ENCODE data around the gene ALDH1A1.

Gene ALDH1A1

GRCh38 chr9:72911247-72911775 is 41.5 kb downstream of the ALDH1A1 start:
- DNase-seq, result no peak
- Mint-ChIP-seq H3K9me3 (no peaks in the 10 kb centered on the region), H3K4me1 (no peaks in the 10 kb centered on the region), H3K27ac (no peak overlapping the region), H3K36me3 (ENCODE audit: low read depth) (no peaks in the 10 kb centered on the region), H3K27me3 (ENCODE audit: low read depth, poor library complexity) (no peaks in the 10 kb centered on the region), H3K4me3 (no peak overlapping the region)
- TF ChIP-seq CTCF (IDR thresholded peaks at IDR 0.05), result no peak

DNA sequence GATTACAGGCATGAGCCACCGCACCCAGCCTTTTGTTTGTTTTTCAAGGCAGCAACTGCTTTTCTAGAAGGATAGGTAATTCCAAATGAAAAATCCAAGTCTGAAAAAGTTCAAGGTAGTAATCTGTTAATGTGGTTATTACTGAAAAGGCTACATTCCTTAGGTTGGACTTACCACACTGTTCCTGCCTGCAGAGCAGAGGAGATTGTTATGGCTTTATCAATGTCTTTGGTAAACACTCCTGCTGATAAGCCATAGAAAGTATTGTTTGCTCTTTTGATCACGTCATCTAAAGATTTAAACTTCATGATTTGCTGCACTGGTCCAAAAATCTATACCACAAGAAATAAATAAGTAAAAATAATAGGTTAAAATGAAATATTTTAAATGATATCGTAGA is 43.4 kb downstream of the ALDH1A1 start:
- H3K27ac Mint-ChIP-seq, result no peak overlapping the region
- DNase-seq, result no peak
- no peak overlapping the region for H3K4me3 Mint-ChIP-seq
- H3K36me3 Mint-ChIP-seq (ENCODE audit: low read depth), result no peaks in the 10 kb centered on the region
- H3K9me3 Mint-ChIP-seq, result no peaks in the 10 kb centered on the region
- no peaks in the 10 kb centered on the region for H3K4me1 Mint-ChIP-seq
- H3K27me3 Mint-ChIP-seq (ENCODE audit: low read depth, poor library complexity), result no peaks in the 10 kb centered on the region
- TF ChIP-seq CTCF (IDR thresholded peaks at IDR 0.05), result no peak

- Mint-ChIP-seq H3K27ac (no peak overlapping the region), H3K9me3 (no peaks in the 10 kb centered on the region), H3K36me3 (ENCODE audit: low read depth) (no peaks in the 10 kb centered on the region), H3K4me3 (no peak overlapping the region), H3K27me3 (ENCODE audit: low read depth, poor library complexity) (no peaks in the 10 kb centered on the region), H3K4me1 (no peaks in the 10 kb centered on the region)
- DNase-seq, result no peak
- no peak for TF ChIP-seq CTCF (IDR thresholded peaks at IDR 0.05)
These were observed 45.4 kb downstream of the ALDH1A1 start for GRCh38 chr9:72907421-72907820.

- no peak for DNase-seq
- TF ChIP-seq CTCF (IDR thresholded peaks at IDR 0.05), result no peak
- Mint-ChIP-seq H3K36me3 (ENCODE audit: low read depth) (no peaks in the 10 kb centered on the region), H3K27me3 (ENCODE audit: low read depth, poor library complexity) (no peaks in the 10 kb centered on the region), H3K4me3 (no peak overlapping the region), H3K27ac (no peak overlapping the region), H3K4me1 (no peaks in the 10 kb centered on the region), H3K9me3 (no peaks in the 10 kb centered on the region)
These were observed 46.0 kb downstream of the ALDH1A1 start for GRCh38 chr9:72906810-72907209.

DNA sequence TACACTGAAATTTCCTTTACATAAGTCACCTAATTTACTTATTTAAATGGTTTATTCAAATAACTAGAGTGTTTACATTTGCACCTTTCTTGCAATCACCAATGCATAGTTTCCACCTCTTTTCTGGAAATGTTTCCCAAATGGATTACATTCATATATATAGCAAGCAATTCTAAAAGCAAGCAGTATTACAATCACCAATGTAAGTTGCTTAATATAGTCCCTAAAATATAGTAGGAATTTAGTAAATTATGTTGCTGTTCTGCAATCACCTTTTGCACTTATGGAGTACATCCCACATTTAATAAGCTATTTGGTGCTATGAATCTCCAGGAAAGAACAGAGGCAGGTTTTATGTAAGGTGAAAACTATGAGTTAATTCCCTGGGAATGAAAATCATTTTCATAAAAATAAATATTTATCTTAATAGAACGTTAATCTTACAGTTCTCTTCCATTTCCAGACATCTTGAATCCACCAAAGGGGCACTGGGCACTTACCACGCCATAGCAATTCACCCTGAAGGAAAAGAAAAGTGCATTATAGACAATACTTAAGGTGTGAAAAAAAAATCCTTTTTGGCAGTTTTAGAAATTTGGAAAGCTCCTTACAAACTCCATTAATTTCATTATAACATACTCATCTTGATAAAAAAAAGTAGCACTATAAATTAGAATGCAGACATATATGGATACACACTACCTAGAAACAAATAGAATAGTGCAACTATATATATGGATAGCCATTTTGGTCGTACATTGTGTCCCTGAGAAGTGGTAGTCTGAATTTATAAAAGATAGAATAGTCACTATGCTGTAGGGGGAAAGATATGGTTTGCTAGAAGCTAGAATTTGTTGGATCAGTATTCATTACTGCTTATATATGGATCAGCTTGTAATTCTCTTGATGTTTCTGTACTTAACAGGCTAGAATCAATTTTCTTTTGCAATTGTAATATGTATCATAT is 47.1 kb downstream of the ALDH1A1 start:
- no peaks in the 10 kb centered on the region for H3K27me3 Mint-ChIP-seq (ENCODE audit: low read depth, poor library complexity)
- no peaks in the 10 kb centered on the region for H3K36me3 Mint-ChIP-seq (ENCODE audit: low read depth)
- H3K4me1 Mint-ChIP-seq, result no peaks in the 10 kb centered on the region
- no peaks in the 10 kb centered on the region for H3K9me3 Mint-ChIP-seq
- no peak overlapping the region for H3K4me3 Mint-ChIP-seq
- no peak for DNase-seq
- H3K27ac Mint-ChIP-seq, result no peak overlapping the region
- no peak for TF ChIP-seq CTCF (IDR thresholded peaks at IDR 0.05)
